ENCODE data around the gene CDH15.
"Not testable (repeated sequence)": the region's sequence is repeated elsewhere in the genome, so short reads cannot be mapped to it uniquely, and the experiment has no call there.

CDH15 gene

DNA sequence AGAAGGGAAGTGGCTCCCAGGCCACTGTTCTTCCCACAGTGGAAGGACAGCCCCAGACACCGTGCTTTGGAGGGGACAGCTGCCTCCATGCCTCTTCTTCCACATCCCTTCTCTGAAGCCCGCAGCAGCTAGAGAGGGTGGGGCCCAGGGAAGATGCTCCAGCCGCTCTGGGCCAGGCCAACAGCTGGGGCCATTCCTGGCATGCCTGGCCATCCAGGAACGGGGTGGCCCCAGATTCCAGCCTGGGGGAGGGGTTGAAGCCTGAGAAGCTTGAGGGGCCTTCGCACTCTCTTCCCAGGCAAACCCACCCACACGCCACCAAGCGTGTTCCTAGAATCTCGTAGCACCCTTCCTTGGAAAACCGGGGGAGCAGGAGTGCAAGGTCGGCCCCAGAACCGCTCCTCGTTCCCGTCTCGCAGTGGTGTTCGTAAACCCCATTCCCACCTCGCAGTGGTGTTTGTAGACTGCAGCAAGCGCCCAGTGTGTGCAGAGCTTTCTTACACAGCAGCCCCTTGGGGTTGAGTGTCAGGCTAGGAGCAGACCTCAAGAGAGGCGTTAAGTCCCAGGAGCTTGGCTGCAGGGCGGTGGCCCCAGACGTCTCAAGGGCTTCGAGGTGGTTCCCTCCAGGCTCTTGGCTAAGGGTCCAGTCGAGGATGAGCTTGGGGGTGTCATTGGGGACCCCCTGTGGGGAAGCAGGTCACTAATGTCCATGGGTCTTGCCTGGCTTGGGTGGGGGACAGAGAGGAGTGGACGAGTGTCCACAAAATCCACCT, 2.7 kb downstream of the CDH15 start:
- DNase-seq = no peak

DNA sequence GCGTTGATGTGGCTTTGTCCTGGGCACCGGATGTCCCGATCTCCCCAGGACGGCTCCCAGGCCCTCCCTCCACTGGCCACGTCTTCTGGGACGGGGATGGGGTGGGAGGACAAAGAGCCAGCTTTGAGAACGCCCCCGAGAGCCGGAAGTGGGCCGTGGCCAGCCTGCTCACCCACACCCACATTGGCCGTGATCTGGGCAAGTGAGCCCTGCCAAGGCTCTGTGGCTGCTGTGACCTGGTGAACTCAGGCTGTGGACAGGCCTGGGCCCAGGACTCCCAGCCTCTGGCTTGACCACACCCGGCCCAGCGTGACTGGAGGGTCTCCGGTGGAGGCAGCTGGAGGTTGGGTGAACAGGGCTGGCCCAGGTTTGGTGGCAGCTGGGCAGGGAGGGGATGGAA, 3.3 kb downstream of the CDH15 start:
- no peak for DNase-seq

DNA sequence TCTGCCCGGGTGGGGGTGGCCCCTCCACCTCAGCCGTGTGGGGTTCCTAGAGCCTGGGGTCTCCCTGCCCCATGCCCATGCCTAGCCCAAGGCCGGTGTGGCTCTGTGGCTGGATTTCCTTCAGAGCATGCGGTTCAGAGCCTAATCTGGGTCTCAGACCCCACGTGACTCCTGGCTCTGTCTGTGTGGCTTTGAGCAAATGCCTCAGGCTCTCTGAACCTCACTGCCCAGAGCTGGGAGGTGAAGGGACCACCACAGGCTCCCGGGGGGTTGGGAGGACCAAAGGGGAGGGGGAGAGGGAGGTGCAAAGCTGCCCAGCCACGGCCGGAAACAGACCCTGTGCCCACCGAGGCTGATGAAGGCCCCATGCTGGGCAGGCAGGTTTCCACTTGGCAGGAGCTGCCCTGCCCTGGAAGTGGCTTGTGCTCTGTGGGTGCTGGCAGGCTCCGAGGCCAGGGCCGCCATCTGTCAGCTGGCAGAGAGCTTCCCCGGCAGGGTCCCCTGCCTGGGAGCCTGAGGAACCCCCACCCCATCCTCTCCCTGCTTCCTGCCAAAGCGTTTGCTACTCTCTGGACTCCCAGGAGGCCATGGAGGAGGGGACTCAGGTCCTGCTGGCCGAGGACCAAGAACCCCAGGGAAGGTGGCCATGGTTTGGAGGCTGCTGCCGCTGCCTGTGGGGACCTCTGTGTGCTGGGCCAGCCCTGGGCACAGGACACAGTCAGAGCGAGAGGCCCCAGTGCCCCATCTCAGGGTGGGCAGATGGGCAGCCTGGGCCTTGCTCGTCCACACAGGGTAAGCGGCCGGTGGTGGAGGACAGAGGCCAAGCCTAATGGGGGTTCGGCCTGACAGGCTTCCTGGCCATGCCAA, 4.0 kb downstream of the CDH15 start:
- no peak for DNase-seq

DNA sequence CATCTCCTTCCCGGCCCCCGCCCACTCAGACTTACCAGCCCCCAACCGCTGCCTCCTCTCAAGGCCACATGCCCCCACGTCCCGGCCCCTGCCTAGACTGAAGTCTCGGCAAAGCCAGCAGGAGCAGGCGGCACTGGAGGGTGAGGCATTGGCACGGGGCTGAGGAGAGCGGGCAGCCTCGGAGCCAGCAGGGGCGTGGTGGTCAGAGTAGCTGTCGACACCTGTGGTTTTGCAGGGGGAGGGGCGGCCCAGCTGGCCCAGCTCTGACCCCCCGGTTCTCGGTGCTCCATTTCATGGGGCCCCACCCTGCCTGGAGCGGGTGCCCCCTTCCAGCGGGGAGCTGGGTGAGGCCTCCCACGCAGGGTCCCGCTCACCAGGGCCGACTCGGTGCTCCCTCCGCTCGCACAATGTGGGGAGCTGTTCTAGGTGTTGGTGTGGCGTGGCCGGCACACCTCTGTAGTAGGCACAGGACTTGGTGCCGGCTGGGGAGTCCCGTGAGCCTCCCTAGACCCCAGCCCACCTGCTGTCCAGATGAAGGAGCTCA, 4.7 kb downstream of the CDH15 start:
- no peak for DNase-seq

DNA sequence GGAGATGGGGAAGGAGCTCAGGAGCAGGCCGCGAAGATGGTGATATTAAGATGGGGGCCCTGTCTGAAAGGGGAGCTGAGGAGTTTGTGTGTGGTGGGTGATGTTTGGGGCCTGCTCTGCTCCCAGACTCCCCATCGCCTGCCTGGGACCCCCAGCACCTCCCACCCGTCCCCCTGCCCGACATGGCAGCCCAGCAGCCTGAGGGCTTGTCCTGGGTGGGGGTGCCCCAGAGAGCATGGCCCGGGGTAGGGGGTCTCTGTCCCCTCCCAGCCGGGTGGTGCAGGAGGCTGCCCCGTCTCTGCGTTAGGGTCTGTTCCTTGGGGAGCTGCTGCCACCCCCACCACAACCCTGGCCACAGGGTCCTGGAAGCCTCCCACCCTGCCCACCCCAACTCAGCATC, 5.2 kb downstream of the CDH15 start:
- DNase-seq = no peak

DNA sequence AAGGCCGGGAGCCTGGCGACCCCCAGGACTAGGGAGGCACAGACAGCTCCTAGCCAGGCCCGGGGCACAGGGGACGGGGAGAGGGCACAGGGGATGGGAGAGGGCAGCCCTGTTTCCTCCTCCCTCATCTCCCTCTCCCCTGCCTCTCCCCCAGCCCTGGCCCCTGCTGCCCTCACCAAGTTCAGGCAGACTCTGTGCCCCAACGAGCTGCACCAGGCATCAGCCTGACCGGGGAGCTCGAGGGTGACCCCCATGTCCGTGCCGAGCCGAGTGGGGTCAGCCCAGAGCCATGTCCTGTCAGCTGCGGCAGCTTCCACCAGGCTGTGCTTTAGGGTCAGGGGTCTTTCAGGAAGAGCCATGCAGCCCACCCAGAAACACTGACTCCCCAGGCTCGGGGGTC, 6.0 kb downstream of the CDH15 start:
- DNase-seq = no peak

DNA sequence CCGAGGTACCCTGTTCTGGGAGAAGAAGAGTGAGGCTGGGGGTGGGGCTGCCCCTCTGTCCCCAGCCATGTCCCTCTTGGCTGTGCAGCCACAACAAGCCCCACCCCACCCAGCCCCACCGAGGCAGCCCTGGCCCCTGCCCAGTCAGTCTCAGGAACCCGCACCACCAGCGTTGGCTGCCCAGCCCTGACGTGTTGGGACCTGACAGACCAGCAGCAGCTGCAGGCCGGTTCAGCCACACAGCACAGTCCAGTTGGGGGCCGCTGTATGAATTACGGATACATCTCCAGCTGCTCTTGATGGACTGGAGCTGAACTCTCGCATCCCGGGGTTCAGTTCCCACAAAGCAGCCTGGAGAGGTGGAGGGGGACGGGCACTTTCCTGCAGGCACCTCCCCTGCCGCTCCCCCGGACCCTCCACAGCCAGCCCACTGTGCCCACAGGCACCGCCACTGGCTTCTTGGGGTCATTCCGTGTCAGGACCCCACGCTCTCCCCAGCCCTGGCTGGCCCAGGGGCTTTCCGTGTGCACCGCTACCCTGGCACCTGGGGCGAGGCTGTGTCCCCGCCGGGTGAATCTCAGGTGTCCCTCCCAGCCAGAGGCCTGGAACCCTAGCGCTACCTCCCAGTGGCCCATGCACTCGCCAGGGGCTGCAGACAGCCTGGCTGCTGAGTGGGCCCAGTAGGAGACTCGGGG, 7.1 kb downstream of the CDH15 start:
- DNase-seq = no peak

DNA sequence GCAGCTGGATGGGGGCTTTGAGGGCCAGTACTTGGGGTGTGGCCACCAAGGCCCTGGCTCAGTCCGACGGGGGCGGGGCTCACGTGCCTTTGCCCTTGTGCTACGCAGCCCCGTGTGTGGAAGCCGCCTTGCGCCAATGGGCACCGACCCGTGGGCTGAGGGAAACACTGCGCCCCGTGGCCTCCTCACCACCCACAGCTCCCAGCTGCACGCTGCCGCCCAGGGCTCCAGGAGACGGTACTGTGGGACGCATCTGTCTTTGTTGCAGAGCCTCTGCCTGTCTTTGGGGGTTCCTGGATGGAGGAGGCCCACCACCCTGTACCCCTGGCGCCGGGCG, 7.6 kb downstream of the CDH15 start:
- DNase-seq = no peak

DNA sequence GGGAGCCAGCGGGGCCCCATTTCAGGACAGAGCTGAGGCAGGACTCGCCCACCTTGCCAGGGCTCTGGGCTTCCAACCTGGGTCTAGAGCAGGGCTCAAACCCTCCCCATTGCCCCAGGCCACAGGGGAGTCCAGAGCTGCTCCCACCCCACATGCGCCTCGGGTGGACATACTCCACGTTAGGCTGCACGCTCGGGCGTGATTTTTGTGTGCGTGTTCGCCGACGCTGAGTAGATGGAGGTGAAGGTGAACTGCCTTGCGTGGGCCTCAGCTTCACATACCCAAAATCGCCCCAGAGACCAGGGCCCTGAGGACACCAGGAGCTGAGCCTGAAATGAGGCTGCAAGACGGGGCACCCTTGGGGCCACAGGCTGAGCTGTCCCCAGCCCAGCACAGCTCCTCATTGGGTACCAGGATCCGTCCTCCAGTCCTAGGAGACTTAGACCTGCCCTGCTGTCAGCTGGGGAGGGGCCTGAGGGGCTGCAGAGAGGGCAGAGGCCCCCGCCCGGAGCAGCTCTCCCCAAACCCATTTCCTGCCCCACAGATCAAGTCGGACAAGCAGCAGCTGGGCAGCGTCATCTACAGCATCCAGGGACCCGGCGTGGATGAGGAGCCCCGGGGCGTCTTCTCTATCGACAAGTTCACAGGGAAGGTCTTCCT, 8.2 kb downstream of the CDH15 start:
- DNase-seq = no peak

DNA sequence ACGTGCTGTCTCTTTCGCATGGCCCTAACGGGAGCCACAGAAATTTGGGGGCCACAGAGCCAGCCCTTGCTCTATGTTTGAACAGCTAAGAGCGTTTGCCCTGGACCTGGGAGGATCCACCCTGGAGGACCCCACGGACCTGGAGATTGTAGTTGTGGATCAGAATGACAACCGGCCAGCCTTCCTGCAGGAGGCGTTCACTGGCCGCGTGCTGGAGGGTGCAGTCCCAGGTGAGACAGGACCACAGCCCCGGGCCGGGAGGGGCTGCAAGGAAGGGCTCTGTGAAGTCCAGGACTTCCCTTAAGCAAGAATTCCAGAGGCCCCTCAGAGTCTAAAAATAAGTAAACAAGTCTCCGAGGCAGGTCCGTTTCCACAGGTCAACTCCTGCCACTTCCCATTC, 11.9 kb downstream of the CDH15 start:
- DNase-seq = no peak

DNA sequence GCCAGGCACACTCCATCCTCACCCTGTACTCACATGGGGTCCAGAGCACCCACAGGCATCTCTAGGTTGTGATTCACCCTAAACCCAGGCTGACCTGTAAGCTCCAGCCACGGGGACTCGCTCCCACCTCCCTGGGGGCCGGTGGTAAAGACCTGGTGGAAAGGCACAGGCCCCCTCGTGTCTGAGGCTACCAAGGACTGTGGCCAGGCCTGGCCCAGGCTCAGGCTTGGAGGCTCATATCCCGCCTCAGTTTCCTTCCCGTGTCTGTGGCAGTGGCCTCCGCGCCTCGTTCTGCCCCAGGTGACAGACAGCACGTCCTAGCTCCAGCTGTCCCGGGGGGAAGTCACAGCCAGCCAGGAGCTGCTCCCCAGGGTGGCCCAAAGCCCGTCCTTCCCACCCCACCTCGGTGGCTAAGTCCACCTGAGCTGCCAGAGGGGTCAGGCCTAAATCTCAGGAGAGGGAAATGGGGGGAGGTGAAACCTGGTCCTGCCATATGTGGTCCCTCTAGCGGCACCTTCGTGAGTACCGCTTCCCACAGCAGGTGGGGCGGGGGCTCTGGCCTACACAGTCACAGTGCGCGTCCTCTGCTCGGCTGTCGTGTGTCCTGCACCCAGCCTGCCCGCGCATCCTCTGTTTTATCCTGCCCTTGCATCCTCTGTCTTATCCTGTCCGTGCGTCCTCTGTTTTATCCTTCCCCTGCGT, 12.6 kb downstream of the CDH15 start:
- DNase-seq = no peak

DNA sequence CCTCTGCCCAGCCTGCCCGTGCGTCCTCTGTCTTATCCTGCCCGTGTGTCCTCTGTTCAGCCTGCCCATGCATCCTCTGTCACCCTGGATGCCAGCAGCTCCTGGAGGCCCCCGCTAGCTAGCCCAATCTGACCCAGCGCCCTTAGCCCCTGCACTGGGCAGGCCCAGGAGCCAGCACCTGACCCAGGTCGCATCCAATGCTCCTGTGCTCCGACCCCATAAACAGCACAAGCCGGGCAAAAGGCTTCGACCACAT, 13.1 kb downstream of the CDH15 start:
- no peak for DNase-seq

DNA sequence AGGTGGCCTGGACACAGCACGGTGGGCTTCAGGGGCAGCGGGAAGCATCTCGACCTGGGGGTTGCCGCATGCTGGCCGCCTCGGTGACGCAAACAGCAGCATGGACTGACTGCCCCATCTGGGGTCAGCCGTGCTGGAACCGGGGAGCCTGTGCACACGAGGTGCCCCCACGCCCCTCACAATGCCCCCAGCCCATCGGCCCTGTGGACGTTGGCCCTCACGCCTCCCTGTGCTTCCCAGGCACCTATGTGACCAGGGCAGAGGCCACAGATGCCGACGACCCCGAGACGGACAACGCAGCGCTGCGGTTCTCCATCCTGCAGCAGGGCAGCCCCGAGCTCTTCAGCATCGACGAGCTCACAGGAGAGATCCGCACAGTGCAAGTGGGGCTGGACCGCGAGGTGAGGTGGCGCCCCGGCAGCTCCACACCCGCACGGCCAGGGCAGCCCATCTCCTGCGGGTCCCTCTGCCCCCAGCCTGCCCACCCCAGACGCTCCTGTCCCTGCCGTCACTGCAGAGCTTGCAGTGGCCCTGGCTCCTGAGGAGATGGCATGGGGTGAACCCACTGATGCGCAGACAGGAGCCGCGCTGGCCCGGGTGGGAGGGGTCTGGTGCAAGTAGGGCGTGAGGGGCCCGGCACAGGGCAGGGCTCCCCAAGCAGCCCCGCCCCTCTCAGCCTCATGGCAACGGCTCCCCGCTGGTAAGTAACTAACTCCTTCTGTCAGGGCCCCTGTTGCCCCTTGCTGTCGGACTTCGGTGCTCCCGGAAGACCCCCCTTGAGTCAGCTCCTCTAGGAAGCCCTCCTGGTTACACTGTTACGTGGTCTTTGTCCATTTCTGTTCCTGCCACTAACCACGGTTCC, 13.6 kb downstream of the CDH15 start:
- no peak for DNase-seq

DNA sequence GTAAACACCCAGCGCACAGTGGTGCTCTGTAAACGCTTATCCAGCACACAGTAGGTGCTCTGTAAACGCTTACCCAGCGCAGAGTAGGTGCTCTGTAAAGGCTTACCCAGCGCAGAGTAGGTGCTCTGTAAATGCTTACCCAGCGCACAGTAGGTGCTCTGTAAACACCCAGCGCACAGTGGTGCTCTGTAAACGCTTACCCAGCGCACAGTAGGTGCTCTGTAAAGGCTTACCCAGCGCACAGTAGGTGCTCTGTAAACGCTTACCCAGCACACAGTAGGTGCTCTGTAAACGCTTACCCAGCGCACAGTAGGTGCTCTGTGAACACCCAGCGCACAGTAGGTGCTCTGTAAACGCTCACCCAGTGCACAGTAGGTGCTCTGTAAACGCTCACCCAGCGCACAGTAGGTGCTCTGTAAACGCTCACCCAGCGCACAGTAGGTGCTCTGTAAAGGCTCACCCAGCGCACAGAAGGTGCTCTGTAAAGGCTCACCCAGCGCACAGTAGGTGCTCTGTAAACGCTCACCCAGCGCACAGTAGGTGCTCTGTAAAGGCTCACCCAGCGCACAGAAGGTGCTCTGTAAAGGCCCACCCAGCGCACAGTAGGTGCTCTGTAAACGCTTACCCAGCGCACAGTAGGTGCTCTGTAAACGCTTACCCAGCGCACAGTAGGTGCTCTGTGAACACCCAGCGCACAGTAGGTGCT, 14.5 kb downstream of the CDH15 start:
- DNase-seq = not testable (repeated sequence)

DNA sequence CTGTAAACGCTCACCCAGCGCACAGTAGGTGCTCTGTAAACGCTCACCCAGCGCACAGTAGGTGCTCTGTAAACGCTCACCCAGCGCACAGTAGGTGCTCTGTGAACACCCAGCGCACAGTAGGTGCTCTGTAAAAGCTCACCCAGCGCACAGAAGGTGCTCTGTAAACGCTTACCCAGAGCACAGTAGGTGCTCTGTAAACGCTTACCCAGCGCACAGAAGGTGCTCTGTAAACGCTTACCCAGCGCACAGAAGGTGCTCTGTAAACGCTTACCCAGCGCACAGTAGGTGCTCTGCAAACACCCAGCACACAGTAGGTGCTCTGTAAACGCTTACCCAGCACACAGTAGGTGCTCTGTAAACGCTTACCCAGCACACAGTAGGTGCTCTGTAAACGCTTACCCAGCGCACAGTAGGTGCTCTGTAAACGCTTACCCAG, 15.1 kb downstream of the CDH15 start:
- DNase-seq = not testable (repeated sequence)

DNA sequence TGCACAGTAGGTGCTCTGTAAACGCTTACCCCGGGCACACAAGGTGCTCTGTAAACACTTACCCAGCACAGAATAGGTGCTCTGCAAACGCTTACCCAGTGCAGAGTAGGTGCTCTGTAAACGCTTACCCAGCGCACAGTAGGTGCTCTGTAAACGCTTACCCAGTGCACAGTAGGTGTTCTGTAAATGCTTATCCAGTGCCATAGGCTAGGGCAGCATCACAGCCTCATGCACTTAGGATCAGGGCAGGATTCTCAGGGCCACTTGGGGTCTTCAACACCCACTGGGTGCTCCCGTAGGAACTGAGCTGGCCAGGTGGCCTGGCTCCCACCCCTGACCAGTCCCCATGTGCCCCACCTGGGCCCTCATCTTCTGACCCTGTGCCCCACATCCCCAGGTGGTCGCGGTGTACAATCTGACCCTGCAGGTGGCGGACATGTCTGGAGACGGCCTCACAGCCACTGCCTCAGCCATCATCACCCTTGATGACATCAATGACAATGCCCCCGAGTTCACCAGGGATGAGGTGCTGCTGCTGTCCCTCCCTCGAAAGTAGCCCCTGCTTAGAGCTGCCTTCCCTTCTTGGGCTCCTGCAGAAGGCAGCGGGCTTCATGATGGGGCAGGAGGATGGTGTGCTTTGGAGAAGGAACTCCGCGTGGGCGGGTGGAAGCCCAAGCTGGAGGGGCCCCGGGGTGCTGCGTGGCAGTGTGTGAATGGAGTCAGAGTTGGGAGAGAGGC, 15.7 kb downstream of the CDH15 start:
- DNase-seq = no peak

DNA sequence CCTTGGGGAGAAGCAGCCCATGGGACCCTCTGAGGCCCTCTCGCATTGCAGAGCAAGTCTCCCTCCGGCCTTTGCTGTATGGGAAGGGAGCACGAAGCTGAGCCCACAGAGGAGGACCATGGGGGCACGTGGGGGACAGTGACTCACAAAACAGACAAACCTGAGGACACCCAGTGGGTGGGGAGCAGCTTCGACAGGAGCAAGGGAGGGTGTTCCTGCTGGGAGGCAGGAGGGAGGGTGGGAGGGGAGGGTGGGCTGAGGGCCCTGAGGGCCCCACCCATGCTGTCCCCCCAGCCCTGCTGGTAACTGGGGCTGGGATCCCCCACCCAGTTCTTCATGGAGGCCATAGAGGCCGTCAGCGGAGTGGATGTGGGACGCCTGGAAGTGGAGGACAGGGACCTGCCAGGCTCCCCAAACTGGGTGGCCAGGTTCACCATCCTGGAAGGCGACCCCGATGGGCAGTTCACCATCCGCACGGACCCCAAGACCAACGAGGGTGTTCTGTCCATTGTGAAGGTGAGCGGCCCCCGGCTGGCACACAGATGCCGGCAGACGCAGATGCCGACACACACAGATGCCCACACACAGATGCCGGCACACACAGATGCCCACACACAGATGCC, 16.3 kb downstream of the CDH15 start:
- DNase-seq = no peak

DNA sequence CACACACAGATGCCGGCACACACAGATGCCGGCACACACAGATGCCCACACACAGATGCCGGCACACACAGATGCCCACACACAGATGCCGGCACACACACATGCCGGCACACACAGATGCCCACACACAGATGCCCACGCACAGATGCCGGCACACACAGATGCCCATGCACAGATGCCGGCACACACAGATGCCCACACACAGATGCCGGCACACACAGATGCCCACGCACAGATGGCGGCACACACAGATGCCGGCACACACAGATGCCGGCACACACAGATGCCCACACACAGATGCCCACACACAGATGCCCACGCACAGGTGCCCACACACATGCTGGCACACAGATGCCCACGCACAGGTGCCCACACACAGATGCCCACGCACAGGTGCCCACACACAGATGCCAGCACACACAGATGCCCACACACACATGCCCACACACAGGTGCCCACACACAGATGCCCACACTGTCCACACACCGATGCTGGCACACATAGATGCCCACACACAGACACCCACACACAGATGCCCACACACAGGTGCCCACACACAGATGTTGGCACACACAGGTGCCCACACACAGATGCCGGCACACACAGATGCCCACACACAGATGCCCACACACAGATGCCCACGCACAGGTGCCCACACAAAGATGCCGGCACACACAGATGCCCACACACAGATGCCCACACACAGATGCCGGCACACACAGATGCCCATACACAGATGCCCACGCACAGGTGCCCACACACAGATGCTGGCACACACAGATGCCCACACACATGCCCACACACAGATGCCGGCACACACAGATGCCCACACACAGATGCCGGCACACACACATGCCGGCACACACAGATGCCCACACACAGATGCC, 17.2 kb downstream of the CDH15 start:
- not testable (repeated sequence) for DNase-seq
